Astrocyte (in vitro differentiated cells and primary cell): ENCODE measurements around the gene HCRTR1.

Experiments
- CTCF ChIP-seq: IDR thresholded peaks from 2 replicates; pipeline ENCODE4 v1.5.1; 2011; ENCODE audit warnings: low read depth, mild to moderate bottlenecking, inconsistent platforms, low read length, moderate library complexity; ENCODE audit not compliant: insufficient read depth
- EZH2 ChIP-seq: IDR thresholded peaks from 2 replicates; pipeline ENCODE4 v1.6.1; 2012; ENCODE audit warnings: mild to moderate bottlenecking, low read length, inconsistent platforms; ENCODE audit not compliant: insufficient read depth

- no peak for TF ChIP-seq CTCF
- TF ChIP-seq EZH2 = no peak
Measured at GRCh38 chr1:31660871-31661455, 43.5 kb downstream of the HCRTR1 start.
